GM12878 (cell line): ENCODE data around the gene TMEM18. TPM values are rescaled to one million over a fixed set of nuclear protein-coding genes. Genes with fewer than 3 reads are reported as not detected.

Source experiments
- ATAC-seq: fragments of 200-7000 bp; cut with Tn5 transposase; 3 replicates; pipeline ENCODE4 v1.9.1; 2020; ENCODE audit warnings: mild to moderate bottlenecking, moderate library complexity
- BruUV-seq: library from RNA; stranded (reverse); fragments of 400-500 nt; replicated peaks from 2 replicates; lab custom pipeline; 2021; lab: Mats Ljungman, UMichigan
- CTCF ChIA-PET: fragments of 300-600 bp; sonication (Branson Sonifier 250); formaldehyde crosslinking; extraction: SDS; loops from one replicate; lab custom pipeline; 2021; ENCODE audit warnings: inconsistent platforms; lab: Yijun Ruan, JAX
- POLR2A ChIA-PET: fragments of 350-600 bp; formaldehyde crosslinking; extraction: SDS; loops from one replicate; lab custom pipeline; 2021; ENCODE audit warnings: inconsistent platforms; lab: Charles Lee
- RAD21 ChIA-PET: fragments of 300-600 bp; sonication (Branson Sonifier 250); formaldehyde crosslinking; loops from one replicate; lab custom pipeline; 2023; ENCODE audit warnings: antibody characterized with exemption; ENCODE audit not compliant: unreplicated experiment; lab: Charles Lee
- SMC1A ChIA-PET: fragments of 300-600 bp; sonication (Branson Sonifier 250); formaldehyde crosslinking; loops from one replicate; lab custom pipeline; 2023; ENCODE audit not compliant: unreplicated experiment, uncharacterized antibody; lab: Charles Lee
- DNase-seq: peaks from one replicate; pipeline ENCODE4 v3.0.0-alpha.2; 2011; ENCODE audit warnings: low read depth, low spot score
- FAIRE-seq: peaks from 3 replicates; lab custom pipeline; 2011; peaks lifted over from hg19 to GRCh38; lab: Jason Lieb, UNC
- H2AFZ ChIP-seq: 2 replicates; pipeline ENCODE4 v1.6.0; 2011; ENCODE audit warnings: low read depth, low read length, control low read depth; ENCODE audit not compliant: control insufficient read depth
- H3K27ac ChIP-seq: 2 replicates; pipeline ENCODE4 v1.5.1; 2011; ENCODE audit warnings: control low read depth; ENCODE audit not compliant: control insufficient read depth, insufficient read depth
- H3K27me3 ChIP-seq, 2 experiments: replicated peaks in 1 of 2; 2 replicates each; pipeline versions ENCODE4 v1.6.0 to v1.6.1; 2011; ENCODE audit warnings: low read length in 1 of 2; ENCODE audit not compliant: control insufficient read depth in 2 of 2, insufficient read depth in 2 of 2
- H3K36me3 ChIP-seq, 2 experiments: 2 replicates each; pipeline ENCODE4 v1.5.1; 2011; ENCODE audit warnings: low read length in 1 of 2; ENCODE audit not compliant: control insufficient read depth in 2 of 2, insufficient read depth in 2 of 2
- H3K4me1 ChIP-seq: 2 replicates; pipeline ENCODE4 v1.6.1; 2011; ENCODE audit warnings: mild to moderate bottlenecking, low read length, moderate library complexity, mixed read lengths; ENCODE audit not compliant: control insufficient read depth, insufficient read depth
- H3K4me2 ChIP-seq: 2 replicates; pipeline ENCODE4 v1.6.0; 2011; ENCODE audit warnings: control low read depth; ENCODE audit not compliant: control insufficient read depth, insufficient read depth
- H3K4me3 ChIP-seq: fragments of 200-600 bp; sonication (generic); 2 replicates; pipeline ENCODE4 v1.5.1; 2016
- H3K79me2 ChIP-seq: 2 replicates; pipeline ENCODE4 v1.6.0; 2011; ENCODE audit warnings: low read length; ENCODE audit not compliant: control insufficient read depth, insufficient read depth
- H3K9ac ChIP-seq: 2 replicates; pipeline ENCODE4 v1.8.0; 2011; ENCODE audit warnings: low read length, control low read depth, mixed read lengths; ENCODE audit not compliant: control insufficient read depth, insufficient read depth
- H3K9me3 ChIP-seq: replicated peaks from 3 replicates; pipeline ENCODE4 v1.5.1; 2011; ENCODE audit warnings: mild to moderate bottlenecking, low read length; ENCODE audit not compliant: control insufficient read depth, insufficient read depth
- H4K20me1 ChIP-seq: 2 replicates; pipeline ENCODE4 v1.6.0; 2011; ENCODE audit not compliant: control insufficient read depth, insufficient read depth
- BCL3 ChIP-seq: IDR thresholded peaks from 2 replicates; pipeline ENCODE4 v1.6.1; 2011; ENCODE audit warnings: borderline replicate concordance, low read depth, mild to moderate bottlenecking, moderate library complexity, low read length; ENCODE audit not compliant: insufficient read depth, poor library complexity, severe bottlenecking
- BMI1 ChIP-seq: fragments of 450-650 bp; IDR thresholded peaks from 2 replicates; pipeline ENCODE4 v1.6.1; 2016; ENCODE audit warnings: mild to moderate bottlenecking, moderate library complexity, borderline replicate concordance
- CBX3 ChIP-seq: fragments of 200-600 bp; sonication (generic); IDR thresholded peaks from 2 replicates; pipeline ENCODE4 v1.6.1; 2016; ENCODE audit warnings: low read depth, borderline replicate concordance
- CHD2 ChIP-seq: IDR thresholded peaks from 2 replicates; pipeline ENCODE4 v1.6.1; 2011; ENCODE audit warnings: low read depth, low read length, improper control_type of control experiment, borderline replicate concordance
- MTA3 ChIP-seq: IDR thresholded peaks from 2 replicates; pipeline ENCODE4 v1.6.1; 2012; ENCODE audit warnings: low read length, inconsistent platforms, borderline replicate concordance
- MXI1 ChIP-seq: fragments of 150-350 bp; IDR thresholded peaks from 2 replicates; pipeline ENCODE4 v1.6.1; 2011; ENCODE audit warnings: low read depth, mild to moderate bottlenecking, inconsistent platforms, low read length, improper control_type of control experiment
- PAX8 ChIP-seq: fragments of 450-650 bp; IDR thresholded peaks from 2 replicates; pipeline ENCODE4 v1.6.1; 2017; ENCODE audit warnings: mild to moderate bottlenecking, moderate library complexity
- RAD21 ChIP-seq: IDR thresholded peaks from 2 replicates; pipeline ENCODE4 v1.6.1; 2011; ENCODE audit warnings: mild to moderate bottlenecking, low read depth, low read length, moderate library complexity; ENCODE audit not compliant: insufficient read depth
- RB1 ChIP-seq: fragments of 450-650 bp; formaldehyde crosslinking; IDR thresholded peaks from 2 replicates; pipeline ENCODE4 v1.6.1; 2017; ENCODE audit warnings: mild to moderate bottlenecking, borderline replicate concordance
- RELA ChIP-seq: fragments of 450-650 bp; IDR thresholded peaks from 2 replicates; pipeline ENCODE4 v1.8.0; 2014; ENCODE audit warnings: borderline replicate concordance; ENCODE audit not compliant: partially characterized antibody
- SIN3A ChIP-seq: IDR thresholded peaks from 2 replicates; pipeline ENCODE4 v1.6.1; 2012; ENCODE audit warnings: low read depth, low read length, improper control_type of control experiment
- SPI1 ChIP-seq: IDR thresholded peaks from 2 replicates; pipeline ENCODE4 v1.6.1; 2011; ENCODE audit warnings: low read depth, mild to moderate bottlenecking, low read length, moderate library complexity, borderline replicate concordance; ENCODE audit not compliant: insufficient read depth
- STAT1 ChIP-seq: fragments of 450-650 bp; conservative IDR thresholded peaks from 2 replicates; pipeline ENCODE4 v1.6.1; 2014; ENCODE audit warnings: antibody characterized with exemption, mild to moderate bottlenecking
- SUPT20H ChIP-seq: IDR thresholded peaks from 2 replicates; pipeline ENCODE4 v1.6.1; 2011; ENCODE audit warnings: low read depth, mild to moderate bottlenecking, low read length, moderate library complexity, borderline replicate concordance; ENCODE audit not compliant: control insufficient read depth
- ZSCAN29 ChIP-seq: fragments of 450-650 bp; IDR thresholded peaks from 2 replicates; pipeline ENCODE4 v1.6.1; 2017; ENCODE audit warnings: mild to moderate bottlenecking, moderate library complexity
- WGBS: methylation state at CpG from one replicate; pipeline ENCODE4 v1.1.6; 2016; ENCODE audit warnings: low lambda C conversion rate; ENCODE audit not compliant: insufficient replicate concordance, insufficient coverage; ENCODE audit errors: missing lambda C conversion rate; 5-methylcytosine and 5-hydroxymethylcytosine counted together
- in situ Hi-C: fragments of 300-500 bp; cut with MboI; formaldehyde crosslinking; loops from 9 replicates; pipeline ENCODE4 v1.14.3; 2018; ENCODE audit warnings: mixed read lengths
- intact Hi-C: fragments of 100-400 bp; cut with micrococcal nuclease; formaldehyde crosslinking; loops from one replicate; pipeline ENCODE4 v1.14.2; 2022; ENCODE audit not compliant: unreplicated experiment
- polyA plus RNA-seq, 11 experiments: library from polyadenylated mRNA; depleted of rRNA in 4 of 11; unstranded in 6 of 11; stranded (reverse) in 5 of 11; fragments of >200 nt; fragmentation: Nextera tagmentation in 4 of 11; fragmentation: Illumina TruSeq in 1 of 11; extraction: Ambion mirVana in 4 of 11; extraction: Trizol in 1 of 11; gene quantifications; 1 replicate in 1 of 11; 2 replicates in 10 of 11; pipeline versions ENCODE4 v1.2.1 to v1.2.3, GENCODE V29; 2011 to 2016; ENCODE audit warnings: inconsistent platforms in 2 of 11, missing spikeins in 2 of 11, low read depth in 1 of 11
- total RNA-seq, 4 experiments: library from RNA; depleted of rRNA in 3 of 4; stranded (reverse); fragments of >200 nt in 3 of 4; fragmentation: Illumina TruSeq in 1 of 4; extraction: Trizol in 1 of 4; gene quantifications; 2 replicates each; pipeline versions ENCODE4 v1.2.1 to v1.2.3, GENCODE V29; 2013 to 2021
- TF ChIP-seq, protein P1 (sequence below): fragments of 450-650 bp; IDR thresholded peaks from 2 replicates; pipeline ENCODE4 v1.6.1; 2017; ENCODE audit warnings: mild to moderate bottlenecking, moderate library complexity
- TF ChIP-seq, protein P2 (sequence below): fragments of 450-650 bp; IDR thresholded peaks from 2 replicates; pipeline ENCODE4 v1.6.1; 2017; ENCODE audit warnings: mild to moderate bottlenecking
- TF ChIP-seq, protein P3 (sequence below): IDR thresholded peaks from 2 replicates; pipeline ENCODE4 v1.6.1; 2011; ENCODE audit warnings: low read depth, mild to moderate bottlenecking, low read length, moderate library complexity, borderline replicate concordance; ENCODE audit errors: extremely low read depth

Gene TMEM18
- total and polyA plus RNA-seq, 10 of the 15 experiments (the other 5 are each of a cell fraction or from before 2014, with no cell fraction given) = 11.2 to 56.3 (median 26.0) TPM

DNA sequence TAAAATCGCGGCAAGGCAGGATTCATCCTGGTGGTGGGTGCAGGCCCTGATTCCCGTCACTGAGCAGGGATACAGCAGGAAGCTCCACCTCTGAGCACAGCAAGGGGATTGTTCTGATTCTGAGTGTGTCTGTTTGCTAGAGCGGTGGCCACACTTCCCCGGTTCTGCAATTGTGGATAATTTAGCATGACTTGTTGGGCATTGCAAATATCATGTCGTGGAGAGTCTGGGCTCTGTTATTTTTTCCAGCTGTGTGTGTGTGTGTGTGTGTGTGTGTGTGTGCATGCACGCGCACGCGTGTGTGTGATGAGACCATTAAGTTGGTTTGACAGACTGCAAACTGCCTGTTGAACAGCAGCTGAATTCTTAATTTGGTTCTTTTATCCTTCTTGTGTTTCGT lies 4.1 kb upstream of the TMEM18 start:
- ATAC-seq (no peak), DNase-seq (no peak), FAIRE-seq (no peak)
- no peak overlapping the region for H3K27ac ChIP-seq
- POLR2A ChIA-PET = no interaction called here
- H3K4me1 ChIP-seq = no peaks in the 10 kb centered on the region
- no peaks in the 10 kb centered on the region for H3K27me3 ChIP-seq
- no peak overlapping the region for H3K4me2 ChIP-seq
- SMC1A ChIA-PET = no interaction called here
- intact Hi-C loops (no loop called here), in situ Hi-C loops (no loop called here)
- CTCF ChIA-PET = no interaction called here
- no peak overlapping the region for H3K4me3 ChIP-seq
- RAD21 ChIA-PET = no interaction called here
- H3K79me2 ChIP-seq = peaks cover 2% of the 10 kb centered on the region
- no peaks in the 10 kb centered on the region for H4K20me1 ChIP-seq
- no TSS peak for BruUV-seq
- peaks cover 6% of the 10 kb centered on the region; the same call in 2 of the 3 replicates for H3K9me3 ChIP-seq
- no peak overlapping the region for H3K9ac ChIP-seq
- no peak overlapping the region for H2AFZ ChIP-seq
- 86% methylated on average over 11 of the region's 11 CpGs for WGBS
- TF ChIP-seq, protein P1, sequence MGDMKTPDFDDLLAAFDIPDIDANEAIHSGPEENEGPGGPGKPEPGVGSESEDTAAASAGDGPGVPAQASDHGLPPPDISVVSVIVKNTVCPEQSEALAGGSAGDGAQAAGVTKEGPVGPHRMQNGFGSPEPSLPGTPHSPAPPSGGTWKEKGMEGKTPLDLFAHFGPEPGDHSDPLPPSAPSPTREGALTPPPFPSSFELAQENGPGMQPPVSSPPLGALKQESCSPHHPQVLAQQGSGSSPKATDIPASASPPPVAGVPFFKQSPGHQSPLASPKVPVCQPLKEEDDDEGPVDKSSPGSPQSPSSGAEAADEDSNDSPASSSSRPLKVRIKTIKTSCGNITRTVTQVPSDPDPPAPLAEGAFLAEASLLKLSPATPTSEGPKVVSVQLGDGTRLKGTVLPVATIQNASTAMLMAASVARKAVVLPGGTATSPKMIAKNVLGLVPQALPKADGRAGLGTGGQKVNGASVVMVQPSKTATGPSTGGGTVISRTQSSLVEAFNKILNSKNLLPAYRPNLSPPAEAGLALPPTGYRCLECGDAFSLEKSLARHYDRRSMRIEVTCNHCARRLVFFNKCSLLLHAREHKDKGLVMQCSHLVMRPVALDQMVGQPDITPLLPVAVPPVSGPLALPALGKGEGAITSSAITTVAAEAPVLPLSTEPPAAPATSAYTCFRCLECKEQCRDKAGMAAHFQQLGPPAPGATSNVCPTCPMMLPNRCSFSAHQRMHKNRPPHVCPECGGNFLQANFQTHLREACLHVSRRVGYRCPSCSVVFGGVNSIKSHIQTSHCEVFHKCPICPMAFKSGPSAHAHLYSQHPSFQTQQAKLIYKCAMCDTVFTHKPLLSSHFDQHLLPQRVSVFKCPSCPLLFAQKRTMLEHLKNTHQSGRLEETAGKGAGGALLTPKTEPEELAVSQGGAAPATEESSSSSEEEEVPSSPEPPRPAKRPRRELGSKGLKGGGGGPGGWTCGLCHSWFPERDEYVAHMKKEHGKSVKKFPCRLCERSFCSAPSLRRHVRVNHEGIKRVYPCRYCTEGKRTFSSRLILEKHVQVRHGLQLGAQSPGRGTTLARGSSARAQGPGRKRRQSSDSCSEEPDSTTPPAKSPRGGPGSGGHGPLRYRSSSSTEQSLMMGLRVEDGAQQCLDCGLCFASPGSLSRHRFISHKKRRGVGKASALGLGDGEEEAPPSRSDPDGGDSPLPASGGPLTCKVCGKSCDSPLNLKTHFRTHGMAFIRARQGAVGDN = no peak
- TF ChIP-seq MXI1 (no peak), BMI1 (no peak), RAD21 (no peak), MTA3 (no peak), SPI1 (no peak), CHD2 (no peak), ZSCAN29 (no peak), RELA (no peak), BCL3 (no peak), CBX3 (no peak), PAX8 (no peak), SIN3A (no peak), RB1 (no peak), SUPT20H (no peak), STAT1 (no peak)
- TF ChIP-seq, protein P2, sequence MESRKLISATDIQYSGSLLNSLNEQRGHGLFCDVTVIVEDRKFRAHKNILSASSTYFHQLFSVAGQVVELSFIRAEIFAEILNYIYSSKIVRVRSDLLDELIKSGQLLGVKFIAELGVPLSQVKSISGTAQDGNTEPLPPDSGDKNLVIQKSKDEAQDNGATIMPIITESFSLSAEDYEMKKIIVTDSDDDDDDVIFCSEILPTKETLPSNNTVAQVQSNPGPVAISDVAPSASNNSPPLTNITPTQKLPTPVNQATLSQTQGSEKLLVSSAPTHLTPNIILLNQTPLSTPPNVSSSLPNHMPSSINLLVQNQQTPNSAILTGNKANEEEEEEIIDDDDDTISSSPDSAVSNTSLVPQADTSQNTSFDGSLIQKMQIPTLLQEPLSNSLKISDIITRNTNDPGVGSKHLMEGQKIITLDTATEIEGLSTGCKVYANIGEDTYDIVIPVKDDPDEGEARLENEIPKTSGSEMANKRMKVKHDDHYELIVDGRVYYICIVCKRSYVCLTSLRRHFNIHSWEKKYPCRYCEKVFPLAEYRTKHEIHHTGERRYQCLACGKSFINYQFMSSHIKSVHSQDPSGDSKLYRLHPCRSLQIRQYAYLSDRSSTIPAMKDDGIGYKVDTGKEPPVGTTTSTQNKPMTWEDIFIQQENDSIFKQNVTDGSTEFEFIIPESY = no peak
- TF ChIP-seq, protein P3, sequence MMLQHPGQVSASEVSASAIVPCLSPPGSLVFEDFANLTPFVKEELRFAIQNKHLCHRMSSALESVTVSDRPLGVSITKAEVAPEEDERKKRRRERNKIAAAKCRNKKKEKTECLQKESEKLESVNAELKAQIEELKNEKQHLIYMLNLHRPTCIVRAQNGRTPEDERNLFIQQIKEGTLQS = no peak
- no peaks in the 10 kb centered on the region for H3K36me3 ChIP-seq
